IPS-15b (cell line): ENCODE measurements around the gene TSHZ2.

ENCODE experiments used
- H3K27me3 ChIP-seq: one replicate; pipeline ENCODE4 v1.6.1; 2013; ENCODE audit warnings: low read length; ENCODE audit not compliant: control insufficient read depth, insufficient read depth
- H3K36me3 ChIP-seq: one replicate; pipeline ENCODE4 v1.6.1; 2013; ENCODE audit warnings: low read length; ENCODE audit not compliant: control insufficient read depth, insufficient read depth
- H3K4me1 ChIP-seq: one replicate; pipeline ENCODE4 v1.6.1; 2013; ENCODE audit warnings: mild to moderate bottlenecking, low read length; ENCODE audit not compliant: control insufficient read depth, insufficient read depth
- H3K4me3 ChIP-seq: one replicate; pipeline ENCODE4 v1.5.1; 2013; ENCODE audit warnings: low read depth, low read length
- H3K9ac ChIP-seq: one replicate; pipeline ENCODE4 v1.6.1; 2013; ENCODE audit warnings: low read depth, mild to moderate bottlenecking, low read length
- H3K9me3 ChIP-seq: one replicate; pipeline ENCODE4 v1.6.1; 2013; ENCODE audit warnings: mild to moderate bottlenecking, low read length; ENCODE audit not compliant: control insufficient read depth, insufficient read depth

Gene TSHZ2

GRCh38 chr20:53130795-53131194 lies 158.6 kb downstream of the TSHZ2 start:
- no peaks in the 10 kb centered on the region for H3K9me3 ChIP-seq

GRCh38 chr20:53133125-53133524 lies 161.0 kb downstream of the TSHZ2 start:
- no peak overlapping the region for H3K9ac ChIP-seq
- no peaks in the 10 kb centered on the region for H3K27me3 ChIP-seq
- H3K4me1 ChIP-seq: peaks cover 7% of the 10 kb centered on the region
- no peak overlapping the region for H3K4me3 ChIP-seq
- H3K9me3 ChIP-seq: no peaks in the 10 kb centered on the region
- H3K36me3 ChIP-seq: no peaks in the 10 kb centered on the region

More at GRCh38 chr20:53130795-53131194, 158.6 kb downstream of the TSHZ2 start:
- Histone ChIP-seq H3K9ac (no peak overlapping the region), H3K27me3 (no peaks in the 10 kb centered on the region), H3K4me3 (no peak overlapping the region), H3K36me3 (no peaks in the 10 kb centered on the region), H3K4me1 (peaks cover 2% of the 10 kb centered on the region)

DNA sequence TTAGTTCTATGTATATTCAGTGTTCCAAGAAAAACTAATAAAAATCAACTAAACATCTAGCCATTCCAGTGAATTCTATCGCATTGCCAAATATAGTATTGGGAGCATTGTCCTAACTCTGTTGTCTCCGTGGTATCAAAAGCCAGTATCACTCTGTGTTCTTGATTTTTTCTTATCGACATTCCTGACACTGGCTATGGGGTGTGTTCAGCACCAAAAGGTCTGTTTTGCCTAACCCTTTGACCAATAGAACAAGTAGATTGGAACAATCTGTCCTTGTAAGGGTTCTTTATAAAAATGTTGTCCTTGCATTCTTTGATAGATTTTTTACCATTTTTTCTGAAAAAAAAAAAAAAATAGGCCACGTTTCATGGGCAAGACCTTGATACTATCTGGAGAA lies 161.5 kb downstream of the TSHZ2 start:
- no peaks in the 10 kb centered on the region for H3K27me3 ChIP-seq
- no peak overlapping the region for H3K9ac ChIP-seq
- H3K9me3 ChIP-seq: no peaks in the 10 kb centered on the region
- no peaks in the 10 kb centered on the region for H3K36me3 ChIP-seq
- H3K4me3 ChIP-seq: no peak overlapping the region
- H3K4me1 ChIP-seq: peaks cover 7% of the 10 kb centered on the region

GRCh38 chr20:53136473-53136872 lies 164.3 kb downstream of the TSHZ2 start:
- Histone ChIP-seq H3K4me3 (no peak overlapping the region), H3K36me3 (no peaks in the 10 kb centered on the region), H3K9ac (no peak overlapping the region), H3K4me1 (peaks cover 7% of the 10 kb centered on the region), H3K27me3 (no peaks in the 10 kb centered on the region), H3K9me3 (no peaks in the 10 kb centered on the region)

- Histone ChIP-seq H3K36me3 (no peaks in the 10 kb centered on the region), H3K4me3 (no peak overlapping the region), H3K27me3 (no peaks in the 10 kb centered on the region), H3K9ac (no peak overlapping the region), H3K4me1 (peaks cover 7% of the 10 kb centered on the region), H3K9me3 (no peaks in the 10 kb centered on the region)
Observed at GRCh38 chr20:53138454-53139262, 166.5 kb downstream of the TSHZ2 start.

GRCh38 chr20:53141201-53142050 lies 169.3 kb downstream of the TSHZ2 start:
- H3K9me3 ChIP-seq: no peaks in the 10 kb centered on the region
- H3K4me1 ChIP-seq: peaks cover 5% of the 10 kb centered on the region
- H3K9ac ChIP-seq: no peak overlapping the region
- H3K27me3 ChIP-seq: no peaks in the 10 kb centered on the region
- no peaks in the 10 kb centered on the region for H3K36me3 ChIP-seq
- H3K4me3 ChIP-seq: no peak overlapping the region

DNA sequence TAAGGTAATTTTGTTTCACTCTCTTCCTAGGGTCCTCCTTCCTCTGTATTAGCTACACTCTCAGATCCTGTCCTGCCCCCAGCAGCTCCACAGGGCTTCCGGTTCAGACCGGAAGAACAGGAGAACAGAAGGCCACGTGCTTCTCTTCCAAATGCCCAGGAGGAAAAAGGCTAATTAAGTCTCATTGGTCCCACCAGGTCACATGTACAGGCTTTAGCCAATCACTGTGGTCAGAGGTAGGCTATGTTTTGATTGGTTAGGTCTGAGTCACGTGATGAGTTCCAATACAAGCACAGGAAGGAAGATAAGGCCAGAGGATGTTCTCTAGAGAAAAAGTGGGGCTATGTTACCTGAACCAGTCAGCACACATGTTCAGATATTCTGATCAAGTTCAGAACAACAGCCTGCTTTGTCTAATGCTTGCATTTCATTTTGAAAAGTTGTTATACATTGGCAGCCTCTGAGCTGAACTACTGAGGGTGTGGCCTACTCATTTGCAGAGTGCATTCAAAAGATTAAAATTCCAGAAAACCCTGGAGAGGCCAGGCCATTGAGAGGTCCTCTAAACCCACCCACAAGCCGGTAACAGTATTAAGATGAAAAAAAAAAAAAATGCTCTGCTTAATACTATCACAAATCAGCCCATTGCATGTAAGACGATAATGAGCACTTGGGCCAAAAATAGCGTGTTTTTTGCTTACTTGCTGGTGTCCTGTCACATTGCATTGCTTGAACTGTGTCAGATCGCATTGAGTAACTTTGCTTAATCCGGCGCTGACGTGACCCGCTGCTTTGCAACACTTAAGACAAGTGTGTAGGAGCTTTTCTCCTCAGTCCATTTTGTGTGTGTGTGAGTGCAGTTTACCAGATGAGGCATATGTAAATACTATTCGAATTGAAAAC lies 170.3 kb downstream of the TSHZ2 start:
- H3K36me3 ChIP-seq: no peaks in the 10 kb centered on the region

GRCh38 chr20:53146201-53146891 lies 174.2 kb downstream of the TSHZ2 start:
- peaks cover 4% of the 10 kb centered on the region for H3K4me1 ChIP-seq
- no peaks in the 10 kb centered on the region for H3K27me3 ChIP-seq
- no peaks in the 10 kb centered on the region for H3K9me3 ChIP-seq
- no peaks in the 10 kb centered on the region for H3K36me3 ChIP-seq
- no peak overlapping the region for H3K9ac ChIP-seq
- H3K4me3 ChIP-seq: no peak overlapping the region

More for the DNA sequence above, 170.3 kb downstream of the TSHZ2 start:
- no peak overlapping the region for H3K9ac ChIP-seq
- H3K4me3 ChIP-seq: no peak overlapping the region
- no peaks in the 10 kb centered on the region for H3K4me1 ChIP-seq
- no peaks in the 10 kb centered on the region for H3K27me3 ChIP-seq
- no peaks in the 10 kb centered on the region for H3K9me3 ChIP-seq

DNA sequence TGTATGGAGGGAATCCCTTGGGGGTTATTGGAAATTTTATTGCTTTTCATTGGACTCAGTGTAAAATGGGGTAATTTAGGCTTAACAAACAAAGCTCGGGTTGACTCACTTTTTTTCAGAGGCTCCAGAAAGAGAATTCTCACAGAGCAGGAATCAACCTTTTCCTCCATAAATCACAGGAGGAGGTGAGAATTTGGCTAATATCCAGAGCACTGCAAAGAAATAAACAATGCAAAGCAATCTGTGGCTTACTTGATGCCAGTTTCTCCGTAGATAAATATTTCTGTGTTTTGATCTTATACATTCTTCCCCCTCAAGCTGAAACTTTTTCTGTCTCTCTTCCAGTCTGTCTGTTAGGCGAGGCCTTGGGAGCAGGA lies 176.6 kb downstream of the TSHZ2 start:
- Histone ChIP-seq H3K27me3 (no peaks in the 10 kb centered on the region), H3K9ac (no peak overlapping the region), H3K4me1 (peaks cover 4% of the 10 kb centered on the region), H3K36me3 (no peaks in the 10 kb centered on the region), H3K4me3 (no peak overlapping the region), H3K9me3 (no peaks in the 10 kb centered on the region)

DNA sequence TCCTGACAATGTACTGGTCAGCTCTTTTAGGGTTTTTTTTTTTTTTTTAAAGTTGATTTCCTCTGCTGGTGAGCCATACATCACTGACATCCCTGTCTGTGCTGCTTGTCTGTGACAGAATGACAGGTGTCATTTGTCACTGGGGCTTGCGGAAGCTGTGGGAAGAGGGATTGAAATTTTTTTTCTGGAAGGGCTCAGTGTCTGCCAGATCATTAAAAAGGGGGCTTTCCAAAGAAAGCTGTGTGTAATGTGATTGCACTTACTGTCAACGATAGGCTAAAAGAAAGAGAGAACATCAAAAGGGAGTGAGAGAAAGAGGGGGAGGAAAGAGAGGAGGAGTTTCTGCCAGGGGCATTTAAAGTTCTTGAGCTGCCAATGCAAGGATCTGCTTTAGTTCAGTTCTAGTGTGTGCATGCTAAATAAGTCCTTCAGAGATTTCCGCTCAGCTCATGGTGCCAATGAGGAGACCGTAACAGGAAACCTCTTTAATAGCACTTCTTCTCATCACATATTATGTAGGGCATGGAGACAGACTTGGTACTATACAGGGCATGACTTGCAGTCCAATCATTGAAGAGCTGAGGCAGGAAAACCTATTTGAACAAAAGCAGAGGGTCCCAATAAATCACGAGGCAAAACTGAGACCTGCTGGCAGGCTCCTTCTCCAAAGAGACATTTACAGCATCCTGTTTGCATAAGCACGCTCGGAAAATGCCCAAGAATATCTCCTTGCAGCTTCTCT lies 177.2 kb downstream of the TSHZ2 start:
- no peaks in the 10 kb centered on the region for H3K9me3 ChIP-seq
- no peak overlapping the region for H3K9ac ChIP-seq
- H3K36me3 ChIP-seq: no peaks in the 10 kb centered on the region
- peaks cover 4% of the 10 kb centered on the region for H3K4me1 ChIP-seq
- no peak overlapping the region for H3K4me3 ChIP-seq
- H3K27me3 ChIP-seq: no peaks in the 10 kb centered on the region
